ENCODE measurements around the gene COMMD10.

DNA sequence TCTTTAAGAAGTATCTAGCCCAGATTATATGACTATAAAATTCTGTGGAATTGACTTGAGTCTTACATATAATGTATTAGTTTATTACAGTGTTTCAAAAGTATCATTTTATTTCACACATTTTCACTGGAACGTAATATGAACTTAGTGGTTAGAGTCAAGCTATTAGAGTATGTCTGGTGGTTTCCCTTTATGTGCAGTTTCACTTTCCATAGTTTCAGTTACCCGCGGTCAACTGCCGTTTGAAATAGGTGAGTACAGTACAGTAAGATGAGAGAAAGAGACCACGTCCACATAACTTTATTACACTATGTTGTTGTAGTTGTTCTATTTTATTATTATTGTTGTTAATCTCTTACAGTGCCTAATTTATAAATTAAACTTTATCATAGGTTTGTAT, 50.5 kb downstream of the COMMD10 start:
- TF ChIP-seq, protein P1, sequence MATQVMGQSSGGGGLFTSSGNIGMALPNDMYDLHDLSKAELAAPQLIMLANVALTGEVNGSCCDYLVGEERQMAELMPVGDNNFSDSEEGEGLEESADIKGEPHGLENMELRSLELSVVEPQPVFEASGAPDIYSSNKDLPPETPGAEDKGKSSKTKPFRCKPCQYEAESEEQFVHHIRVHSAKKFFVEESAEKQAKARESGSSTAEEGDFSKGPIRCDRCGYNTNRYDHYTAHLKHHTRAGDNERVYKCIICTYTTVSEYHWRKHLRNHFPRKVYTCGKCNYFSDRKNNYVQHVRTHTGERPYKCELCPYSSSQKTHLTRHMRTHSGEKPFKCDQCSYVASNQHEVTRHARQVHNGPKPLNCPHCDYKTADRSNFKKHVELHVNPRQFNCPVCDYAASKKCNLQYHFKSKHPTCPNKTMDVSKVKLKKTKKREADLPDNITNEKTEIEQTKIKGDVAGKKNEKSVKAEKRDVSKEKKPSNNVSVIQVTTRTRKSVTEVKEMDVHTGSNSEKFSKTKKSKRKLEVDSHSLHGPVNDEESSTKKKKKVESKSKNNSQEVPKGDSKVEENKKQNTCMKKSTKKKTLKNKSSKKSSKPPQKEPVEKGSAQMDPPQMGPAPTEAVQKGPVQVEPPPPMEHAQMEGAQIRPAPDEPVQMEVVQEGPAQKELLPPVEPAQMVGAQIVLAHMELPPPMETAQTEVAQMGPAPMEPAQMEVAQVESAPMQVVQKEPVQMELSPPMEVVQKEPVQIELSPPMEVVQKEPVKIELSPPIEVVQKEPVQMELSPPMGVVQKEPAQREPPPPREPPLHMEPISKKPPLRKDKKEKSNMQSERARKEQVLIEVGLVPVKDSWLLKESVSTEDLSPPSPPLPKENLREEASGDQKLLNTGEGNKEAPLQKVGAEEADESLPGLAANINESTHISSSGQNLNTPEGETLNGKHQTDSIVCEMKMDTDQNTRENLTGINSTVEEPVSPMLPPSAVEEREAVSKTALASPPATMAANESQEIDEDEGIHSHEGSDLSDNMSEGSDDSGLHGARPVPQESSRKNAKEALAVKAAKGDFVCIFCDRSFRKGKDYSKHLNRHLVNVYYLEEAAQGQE (IDR thresholded peaks at IDR 0.05; ENCODE audit: insufficient read depth in 1 of 2, low read depth in 2 of 2, low read length in 2 of 2), result no peak
- no peak for TF ChIP-seq POLR2AphosphoS5 (IDR thresholded peaks at IDR 0.05; ENCODE audit: low read depth, low read length)
